Measurements from ENCODE around the gene TMEM144. TPM values are rescaled to one million over a fixed set of nuclear protein-coding genes. Genes with fewer than 3 reads are reported as not detected.

The TMEM144 gene
- 93.1 TPM for polyA plus RNA-seq
- long read RNA-seq, donor 1, transcript TMEM144-201 (13 exons, 3,442 nt) = major isoform, 18 of 20 reads
- long read RNA-seq, donor 1, partial matches to known transcripts = 0 of 20 reads
- long read RNA-seq, donor 1, other reads (novel, unspliced or antisense) = 0 of 20 reads
- long read RNA-seq, donor 2, transcript TMEM144-201 (13 exons, 3,442 nt) = major isoform, 30 of 330 reads
- long read RNA-seq, donor 2, partial matches to known transcripts = 296 of 330 reads
- long read RNA-seq, donor 2, other reads (novel, unspliced or antisense) = 0 of 330 reads
- long read RNA-seq, donor 3, transcript TMEM144-201 (13 exons, 3,442 nt) = major isoform, 40 of 43 reads
- long read RNA-seq, donor 3, partial matches to known transcripts = 0 of 43 reads
- long read RNA-seq, donor 3, other reads (novel, unspliced or antisense) = 0 of 43 reads
- long read RNA-seq, donor 4, partial matches to known transcripts = 0 of 2 reads
- long read RNA-seq, donor 4, other reads (novel, unspliced or antisense) = 0 of 2 reads
- long read RNA-seq, donor 5, partial matches to known transcripts = 0 of 3 reads
- long read RNA-seq, donor 5, other reads (novel, unspliced or antisense) = 0 of 3 reads
- long read RNA-seq, donor 6, transcript TMEM144-201 (13 exons, 3,442 nt) = major isoform, 25 of 29 reads
- long read RNA-seq, donor 6, partial matches to known transcripts = 0 of 29 reads
- long read RNA-seq, donor 6, other reads (novel, unspliced or antisense) = 0 of 29 reads
- long read RNA-seq, donor 7, partial matches to known transcripts = 0 of 2 reads
- long read RNA-seq, donor 7, other reads (novel, unspliced or antisense) = 0 of 2 reads
- long read RNA-seq, donor 8, transcript TMEM144-201 (13 exons, 3,442 nt) = major isoform, 23 of 32 reads
- long read RNA-seq, donor 8, partial matches to known transcripts = 6 of 32 reads
- long read RNA-seq, donor 8, other reads (novel, unspliced or antisense) = 0 of 32 reads
- long read RNA-seq, donor 9, transcript TMEM144-201 (13 exons, 3,442 nt) = major isoform, 13 of 116 reads
- long read RNA-seq, donor 9, partial matches to known transcripts = 102 of 116 reads
- long read RNA-seq, donor 9, other reads (novel, unspliced or antisense) = 0 of 116 reads
- long read RNA-seq, donor 10, transcript TMEM144-201 (13 exons, 3,442 nt) = major isoform, 18 of 21 reads
- long read RNA-seq, donor 10, partial matches to known transcripts = 0 of 21 reads
- long read RNA-seq, donor 10, other reads (novel, unspliced or antisense) = 0 of 21 reads
- long read RNA-seq, donor 11, transcript TMEM144-201 (13 exons, 3,442 nt) = major isoform, 20 of 21 reads
- long read RNA-seq, donor 11, partial matches to known transcripts = 0 of 21 reads
- long read RNA-seq, donor 11, other reads (novel, unspliced or antisense) = 0 of 21 reads

GRCh38 chr4:158209825-158210807 is at the start of gene TMEM144:
TMEM144 (plus strand) TSS chr4:158210486; CDS start chr4:158212668, 2,182 bp downstream.
- Histone ChIP-seq H3K27me3 (ENCODE audit: control insufficient read depth, insufficient read depth, low read length) (no peaks in the 10 kb centered on the region), H3K27ac (ENCODE audit: low read length) (peak within 1 kb of the TSS; percentile 97), H3K4me3 (ENCODE audit: low read length) (peak within 1 kb of the TSS; percentile 67), H3K9me3 (ENCODE audit: control insufficient read depth, low read depth, low read length) (no peaks in the 10 kb centered on the region), H3K36me3 (ENCODE audit: control insufficient read depth, insufficient read depth, low read length) (peaks cover 10% of the 10 kb centered on the region), H3K4me1 (ENCODE audit: control insufficient read depth, insufficient read depth, low read length) (peaks cover 12% of the 10 kb centered on the region)
- 52% methylated on average over 5 of the region's 34 CpGs for WGBS (ENCODE audit: insufficient coverage, low lambda C conversion rate)
- DNase-seq = peak; percentile 95 to 99

- Histone ChIP-seq H3K9me3 (ENCODE audit: control insufficient read depth, low read depth, low read length) (no peaks in the 10 kb centered on the region), H3K36me3 (ENCODE audit: control insufficient read depth, insufficient read depth, low read length) (no peaks in the 10 kb centered on the region), H3K27me3 (ENCODE audit: control insufficient read depth, insufficient read depth, low read length) (no peaks in the 10 kb centered on the region), H3K27ac (ENCODE audit: low read length) (no peak overlapping the region), H3K4me3 (ENCODE audit: low read length) (no peak overlapping the region), H3K4me1 (ENCODE audit: control insufficient read depth, insufficient read depth, low read length) (peaks cover 8% of the 10 kb centered on the region)
- 75% methylated on average over 2 of the region's 6 CpGs for WGBS (ENCODE audit: insufficient coverage, low lambda C conversion rate)
- DNase-seq = no peak
These were observed 48.5 kb upstream of the TMEM144 start for GRCh38 chr4:158161551-158162354.

- Histone ChIP-seq H3K27ac (ENCODE audit: low read length) (no peak overlapping the region), H3K4me1 (ENCODE audit: control insufficient read depth, insufficient read depth, low read length) (no peaks in the 10 kb centered on the region), H3K9me3 (ENCODE audit: control insufficient read depth, low read depth, low read length) (no peaks in the 10 kb centered on the region), H3K27me3 (ENCODE audit: control insufficient read depth, insufficient read depth, low read length) (no peaks in the 10 kb centered on the region), H3K36me3 (ENCODE audit: control insufficient read depth, insufficient read depth, low read length) (no peaks in the 10 kb centered on the region), H3K4me3 (ENCODE audit: low read length) (no peak overlapping the region)
- no CpG with 5 or more reads among the region's 5 CpGs for WGBS (ENCODE audit: insufficient coverage, low lambda C conversion rate)
- no peak for DNase-seq
These were observed 47.7 kb upstream of the TMEM144 start for GRCh38 chr4:158162631-158163030.

- no peaks in the 10 kb centered on the region for H3K36me3 ChIP-seq (ENCODE audit: control insufficient read depth, insufficient read depth, low read length)
- H3K4me1 ChIP-seq (ENCODE audit: control insufficient read depth, insufficient read depth, low read length) = peaks cover 5% of the 10 kb centered on the region
- DNase-seq = no peak
- no peaks in the 10 kb centered on the region for H3K9me3 ChIP-seq (ENCODE audit: control insufficient read depth, low read depth, low read length)
- WGBS (ENCODE audit: insufficient coverage, low lambda C conversion rate) = 60% methylated on average over 4 of the region's 10 CpGs
- H3K27ac ChIP-seq (ENCODE audit: low read length) = no peak overlapping the region
- H3K4me3 ChIP-seq (ENCODE audit: low read length) = no peak overlapping the region
- H3K27me3 ChIP-seq (ENCODE audit: control insufficient read depth, insufficient read depth, low read length) = no peaks in the 10 kb centered on the region
These were observed 46.1 kb upstream of the TMEM144 start for GRCh38 chr4:158163941-158164767.

GRCh38 chr4:158164768-158165213 is 45.5 kb upstream of the TMEM144 start:
- Histone ChIP-seq H3K27me3 (ENCODE audit: control insufficient read depth, insufficient read depth, low read length) (no peaks in the 10 kb centered on the region), H3K4me3 (ENCODE audit: low read length) (no peak overlapping the region), H3K36me3 (ENCODE audit: control insufficient read depth, insufficient read depth, low read length) (no peaks in the 10 kb centered on the region), H3K9me3 (ENCODE audit: control insufficient read depth, low read depth, low read length) (no peaks in the 10 kb centered on the region), H3K27ac (ENCODE audit: low read length) (no peak overlapping the region), H3K4me1 (ENCODE audit: control insufficient read depth, insufficient read depth, low read length) (peaks cover 5% of the 10 kb centered on the region)
- WGBS (ENCODE audit: insufficient coverage, low lambda C conversion rate) = no CpG with 5 or more reads among the region's 3 CpGs
- no peak for DNase-seq

GRCh38 chr4:158166701-158167100 is 43.6 kb upstream of the TMEM144 start:
- Histone ChIP-seq H3K4me1 (ENCODE audit: control insufficient read depth, insufficient read depth, low read length) (peaks cover 5% of the 10 kb centered on the region), H3K4me3 (ENCODE audit: low read length) (no peak overlapping the region), H3K27me3 (ENCODE audit: control insufficient read depth, insufficient read depth, low read length) (no peaks in the 10 kb centered on the region), H3K27ac (ENCODE audit: low read length) (no peak overlapping the region), H3K9me3 (ENCODE audit: control insufficient read depth, low read depth, low read length) (no peaks in the 10 kb centered on the region), H3K36me3 (ENCODE audit: control insufficient read depth, insufficient read depth, low read length) (no peaks in the 10 kb centered on the region)
- 17% methylated on average over 2 of the region's 2 CpGs for WGBS (ENCODE audit: insufficient coverage, low lambda C conversion rate)
- DNase-seq = no peak

GRCh38 chr4:158168606-158169005 is 41.7 kb upstream of the TMEM144 start:
- H3K4me3 ChIP-seq (ENCODE audit: low read length) = peak overlapping the region; percentile 75
- no peaks in the 10 kb centered on the region for H3K27me3 ChIP-seq (ENCODE audit: control insufficient read depth, insufficient read depth, low read length)
- no peak for DNase-seq
- no CpG with 5 or more reads among the region's 5 CpGs for WGBS (ENCODE audit: insufficient coverage, low lambda C conversion rate)
- H3K9me3 ChIP-seq (ENCODE audit: control insufficient read depth, low read depth, low read length) = no peaks in the 10 kb centered on the region
- H3K36me3 ChIP-seq (ENCODE audit: control insufficient read depth, insufficient read depth, low read length) = no peaks in the 10 kb centered on the region
- H3K4me1 ChIP-seq (ENCODE audit: control insufficient read depth, insufficient read depth, low read length) = peaks cover 5% of the 10 kb centered on the region
- peak overlapping the region; percentile 14 for H3K27ac ChIP-seq (ENCODE audit: low read length)

GRCh38 chr4:158169506-158169905 is 40.8 kb upstream of the TMEM144 start:
- DNase-seq = peak in 1 of 2 donors; percentile 46
- H3K27me3 ChIP-seq (ENCODE audit: control insufficient read depth, insufficient read depth, low read length) = no peaks in the 10 kb centered on the region
- H3K4me1 ChIP-seq (ENCODE audit: control insufficient read depth, insufficient read depth, low read length) = peaks cover 13% of the 10 kb centered on the region
- no peaks in the 10 kb centered on the region for H3K36me3 ChIP-seq (ENCODE audit: control insufficient read depth, insufficient read depth, low read length)
- 0% methylated on average over 1 of the region's 3 CpGs for WGBS (ENCODE audit: insufficient coverage, low lambda C conversion rate)
- H3K27ac ChIP-seq (ENCODE audit: low read length) = peak overlapping the region; percentile 82
- H3K9me3 ChIP-seq (ENCODE audit: control insufficient read depth, low read depth, low read length) = no peaks in the 10 kb centered on the region
- H3K4me3 ChIP-seq (ENCODE audit: low read length) = peak overlapping the region; percentile 75
